Activated naive CD4-positive, alpha-beta T cell treated with anti-CD3 and anti-CD28 coated beads, Interleukin-2, amount 10 ng/mL, durations not matched to agents 5 hours and 36 hours (primary cell): Measurements from ENCODE around the gene SCYGR3. TPM values are rescaled to one million over a fixed set of nuclear protein-coding genes. Genes with fewer than 3 reads are reported as not detected.

Experiments
- total RNA-seq, 2 experiments: library from RNA; stranded (reverse); gene quantifications; one replicate each; pipeline ENCODE4 v1.2.3, GENCODE V29; 2021

Gene SCYGR3, protein sequence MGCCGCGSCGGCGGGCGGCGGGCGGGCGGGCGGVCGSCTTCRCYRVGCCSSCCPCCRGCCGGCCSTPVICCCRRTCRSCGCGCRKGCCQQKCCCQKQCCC
- total RNA-seq, result not detected

DNA sequence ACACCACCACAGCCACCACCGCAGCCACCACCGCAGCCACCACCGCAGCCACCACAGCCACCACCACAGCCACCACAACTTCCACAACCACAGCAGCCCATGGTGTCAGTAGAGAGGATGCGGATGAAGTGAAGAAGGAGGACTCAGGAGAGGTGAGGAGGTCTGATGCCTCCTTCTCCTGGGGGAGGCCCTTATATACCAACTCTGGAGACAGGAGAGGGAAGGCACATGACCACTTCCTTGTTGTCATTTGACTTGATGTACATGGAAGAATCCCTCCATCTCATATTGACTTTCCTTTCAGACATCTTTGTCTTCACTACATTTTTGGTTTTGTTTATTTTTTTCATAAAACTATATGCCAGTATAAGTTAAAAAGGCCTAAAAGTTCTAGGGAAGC lies at the start of gene SCYGR3:
TSS of gene SCYGR3 (minus strand) at position 101 of the 400 bp plus-strand sequence. CDS start at position 101, 0 bp downstream.

GRCh38 chr2:227617316-227618230 lies 2.9 kb upstream of the SCYGR3 start, which contains the start of gene SCYGR4:
SCYGR4 (plus strand) TSS chr2:227617498; CDS start chr2:227617498, 0 bp downstream.

DNA sequence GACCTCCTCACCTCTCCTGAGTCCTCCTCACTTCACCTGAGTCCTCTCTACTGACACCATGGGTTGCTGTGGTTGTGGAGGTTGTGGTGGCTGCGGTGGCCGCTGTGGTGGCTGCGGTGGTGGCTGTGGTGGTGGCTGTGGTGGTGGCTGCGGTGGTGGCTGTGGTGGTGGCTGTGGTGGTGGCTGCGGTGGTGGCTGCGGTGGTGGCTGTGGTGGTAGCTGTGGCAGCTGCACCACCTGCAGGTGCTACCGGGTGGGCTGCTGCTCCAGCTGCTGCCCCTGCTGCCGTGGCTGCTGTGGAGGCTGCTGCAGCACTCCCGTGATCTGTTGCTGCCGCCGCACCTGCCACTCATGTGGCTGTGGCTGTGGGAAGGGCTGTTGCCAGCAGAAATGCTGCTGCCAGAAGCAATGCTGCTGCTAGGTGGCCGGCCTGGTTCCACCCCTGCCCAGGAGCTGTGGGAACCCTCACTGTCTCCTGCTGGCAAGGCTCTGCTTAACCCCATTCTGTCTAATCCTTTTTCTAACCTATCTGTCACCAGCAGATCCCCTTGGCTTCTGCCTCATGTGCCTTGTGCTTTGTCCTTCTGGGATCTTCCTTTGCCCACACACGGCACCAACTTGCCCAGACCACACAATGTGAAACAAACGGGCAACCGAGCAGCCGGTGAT lies 15.7 kb downstream of the SCYGR3 start, which contains the start of gene SCYGR2:
TSS of gene SCYGR2 (plus strand) at position 59 of the 669 bp plus-strand sequence. CDS start at position 59, 0 bp downstream.

Other genes with a start within 250 kb of the SCYGR3 start
- gene TM4SF20, start 235.5 kb downstream of the SCYGR3 start, total RNA-seq, result not detected
- not detected for gene SCYGR1, start 226.9 kb downstream of the SCYGR3 start, total RNA-seq
- gene AGFG1, start 142.7 kb downstream of the SCYGR3 start, total RNA-seq, result 10 to 100 TPM; 59.6 to 60.2 TPM
- gene SCYGR2, start 15.9 kb downstream of the SCYGR3 start, total RNA-seq, result not detected
- gene SCYGR4, start 2.7 kb upstream of the SCYGR3 start, total RNA-seq, result not detected
- not detected for gene SCYGR5, start 52.0 kb upstream of the SCYGR3 start, total RNA-seq
- not detected for gene SLC19A3, start 103.2 kb upstream of the SCYGR3 start, total RNA-seq
- not detected for gene SCYGR6, start 109.9 kb upstream of the SCYGR3 start, total RNA-seq
- not detected for gene SCYGR7, start 113.5 kb upstream of the SCYGR3 start, total RNA-seq
- gene SCYGR8, start 131.1 kb upstream of the SCYGR3 start, total RNA-seq, result not detected
- not detected for gene CCL20, start 199.0 kb upstream of the SCYGR3 start, total RNA-seq